GM23338 (cell line): Measurements from ENCODE around the gene DUSP1. TPM values are rescaled to one million over a fixed set of nuclear protein-coding genes. Genes with fewer than 3 reads are reported as not detected.

Experiments used
- ATAC-seq: fragments of 200-7000 bp; cut with Tn5 transposase; 3 replicates; pipeline ENCODE4 v1.9.1; 2020
- DNase-seq: peaks from one replicate; pipeline ENCODE4 v3.0.0-alpha.2; 2015; ENCODE audit warnings: low spot score
- H2AFZ ChIP-seq: fragments of 200-600 bp; sonication (generic); 2 replicates; pipeline ENCODE4 v1.8.0; 2016; ENCODE audit warnings: antibody characterized with exemption, mild to moderate bottlenecking, moderate library complexity
- H3F3A ChIP-seq: fragments of 200-600 bp; sonication (generic); replicated peaks from 2 replicates; pipeline ENCODE4 v1.8.0; 2017; ENCODE audit warnings: antibody characterized with exemption, mixed run types, low read depth
- H3K27ac ChIP-seq: fragments of 200-600 bp; sonication (generic); 2 replicates; pipeline ENCODE4 v1.6.1; 2016; ENCODE audit warnings: low read depth
- H3K27me3 ChIP-seq: fragments of 200-600 bp; sonication (generic); 2 replicates; pipeline ENCODE4 v1.8.0; 2016; ENCODE audit warnings: mild to moderate bottlenecking, mixed run types, moderate library complexity; ENCODE audit not compliant: insufficient read depth
- H3K36me3 ChIP-seq: fragments of 200-600 bp; sonication (generic); 2 replicates; pipeline ENCODE4 v1.8.0; 2016; ENCODE audit warnings: mild to moderate bottlenecking; ENCODE audit not compliant: insufficient read depth
- H3K4me1 ChIP-seq: fragments of 200-600 bp; sonication (generic); 2 replicates; pipeline ENCODE4 v1.8.0; 2016; ENCODE audit warnings: mild to moderate bottlenecking, moderate library complexity; ENCODE audit not compliant: insufficient read depth
- H3K4me2 ChIP-seq: fragments of 200-600 bp; sonication (generic); 2 replicates; pipeline ENCODE4 v1.7.1; 2017; ENCODE audit warnings: mixed run types
- H3K4me3 ChIP-seq: fragments of 200-600 bp; sonication (generic); 2 replicates; pipeline ENCODE4 v1.6.1; 2016; ENCODE audit warnings: mixed run types
- H3K79me2 ChIP-seq: fragments of 200-600 bp; sonication (generic); replicated peaks from 2 replicates; pipeline ENCODE4 v1.8.0; 2017; ENCODE audit warnings: mild to moderate bottlenecking; ENCODE audit not compliant: insufficient read depth
- H3K9me2 ChIP-seq: fragments of 200-600 bp; sonication (generic); 2 replicates; pipeline ENCODE4 v1.8.0; 2017; ENCODE audit not compliant: insufficient read depth
- H4K20me1 ChIP-seq: fragments of 200-600 bp; sonication (generic); replicated peaks from 2 replicates; pipeline ENCODE4 v1.8.0; 2017; ENCODE audit warnings: mild to moderate bottlenecking; ENCODE audit not compliant: insufficient read depth
- H3K27ac Mint-ChIP-seq: 2 replicates; pipeline ENCODE4 v1.8.0; 2020; ENCODE audit warnings: inconsistent platforms, mild to moderate bottlenecking, moderate library complexity, mixed read lengths
- H3K27me3 Mint-ChIP-seq: 3 replicates; pipeline ENCODE4 v1.8.0; 2022; ENCODE audit warnings: low read depth, mild to moderate bottlenecking, moderate library complexity, mixed read lengths, inconsistent platforms; ENCODE audit not compliant: insufficient read depth, poor library complexity
- H3K36me3 Mint-ChIP-seq: 3 replicates; pipeline ENCODE4 v1.8.0; 2021; ENCODE audit warnings: low read depth, mild to moderate bottlenecking, inconsistent platforms, moderate library complexity, mixed read lengths
- H3K4me1 Mint-ChIP-seq: 3 replicates; pipeline ENCODE4 v1.8.0; 2020; ENCODE audit warnings: mild to moderate bottlenecking, inconsistent platforms, mixed read lengths
- H3K4me3 Mint-ChIP-seq: 3 replicates; pipeline ENCODE4 v1.8.0; 2021; ENCODE audit warnings: moderate library complexity, mild to moderate bottlenecking, inconsistent platforms, mixed read lengths
- H3K9me3 Mint-ChIP-seq: 3 replicates; pipeline ENCODE4 v1.8.0; 2020; ENCODE audit warnings: moderate library complexity, mild to moderate bottlenecking, inconsistent platforms, mixed read lengths
- CREB1 ChIP-seq: fragments of 250-450 bp; sonication (Bioruptor Pico); IDR thresholded peaks from 2 replicates; pipeline ENCODE4 v1.5.0; 2020; ENCODE audit warnings: low read depth, mild to moderate bottlenecking, moderate library complexity
- ETS1 ChIP-seq: IDR thresholded peaks from 2 replicates; pipeline ENCODE4 v1.6.1; 2016; ENCODE audit warnings: antibody characterized with exemption
- EZH2 ChIP-seq: fragments of 200-600 bp; sonication (generic); IDR thresholded peaks from one replicate; pipeline ENCODE4 v1.8.0; 2017; ENCODE audit warnings: antibody characterized with exemption, mild to moderate bottlenecking, low read depth; ENCODE audit not compliant: unreplicated experiment
- EZH2phosphoT487 ChIP-seq: fragments of 200-600 bp; sonication (generic); IDR thresholded peaks from one replicate; pipeline ENCODE4 v1.8.1; 2018; ENCODE audit warnings: antibody characterized with exemption; ENCODE audit not compliant: unreplicated experiment
- JUNB ChIP-seq: IDR thresholded peaks from one replicate; pipeline ENCODE4 v1.6.1; 2016; ENCODE audit warnings: antibody characterized with exemption; ENCODE audit not compliant: unreplicated experiment
- NANOG ChIP-seq: IDR thresholded peaks from 2 replicates; pipeline ENCODE4 v1.6.1; 2016; ENCODE audit warnings: antibody characterized with exemption, borderline replicate concordance
- REST ChIP-seq: IDR thresholded peaks from one replicate; pipeline ENCODE4 v1.6.1; 2018; ENCODE audit warnings: antibody characterized with exemption; ENCODE audit not compliant: unreplicated experiment
- STAT1 ChIP-seq: IDR thresholded peaks from one replicate; pipeline ENCODE4 v1.6.1; 2016; ENCODE audit warnings: antibody characterized with exemption; ENCODE audit not compliant: unreplicated experiment
- ZNF114 ChIP-seq: fragments of 250-450 bp; sonication (Bioruptor Pico); IDR thresholded peaks from 2 replicates; pipeline ENCODE4 v1.5.0; 2020; ENCODE audit warnings: mild to moderate bottlenecking, moderate library complexity
- ZNF331 ChIP-seq: fragments of 250-450 bp; sonication (Bioruptor Pico); IDR thresholded peaks from 2 replicates; pipeline ENCODE4 v1.5.0; 2020; ENCODE audit warnings: low read depth, mild to moderate bottlenecking, moderate library complexity
- polyA plus RNA-seq: library from polyadenylated mRNA; unstranded; fragments of >200 nt; fragmentation: Nextera tagmentation; extraction: Ambion mirVana; gene quantifications from 2 replicates; pipeline ENCODE4 v1.2.1, GENCODE V29; 2016
- total RNA-seq: library from RNA; depleted of rRNA; stranded (reverse); fragments of >200 nt; shearing (Covaris generic); gene quantifications from 2 replicates; pipeline ENCODE4 v1.2.3, GENCODE V29; 2014
- TF ChIP-seq, protein P1 (sequence below), 2 experiments: fragments of 200-600 bp in 1 of 2; sonication (generic) in 1 of 2; conservative IDR thresholded peaks; 2 replicates each; pipeline versions ENCODE4 v1.5.1 to v1.6.1; 2016 to 2017; ENCODE audit warnings: antibody characterized with exemption in 2 of 2, low read depth in 2 of 2, mild to moderate bottlenecking in 2 of 2, moderate library complexity in 1 of 2
- TF ChIP-seq, protein P2 (sequence below): fragments of 250-450 bp; sonication (Bioruptor Pico); IDR thresholded peaks from 2 replicates; pipeline ENCODE4 v1.5.0; 2020; ENCODE audit warnings: mild to moderate bottlenecking, moderate library complexity

DUSP1 gene
- total and polyA plus RNA-seq, 2 experiments from 2014 or later: 9.7 to 17.2 TPM

GRCh38 chr5:172817664-172818063 lies 46.7 kb upstream of the DUSP1 start (continued):
- TF ChIP-seq, protein P1, sequence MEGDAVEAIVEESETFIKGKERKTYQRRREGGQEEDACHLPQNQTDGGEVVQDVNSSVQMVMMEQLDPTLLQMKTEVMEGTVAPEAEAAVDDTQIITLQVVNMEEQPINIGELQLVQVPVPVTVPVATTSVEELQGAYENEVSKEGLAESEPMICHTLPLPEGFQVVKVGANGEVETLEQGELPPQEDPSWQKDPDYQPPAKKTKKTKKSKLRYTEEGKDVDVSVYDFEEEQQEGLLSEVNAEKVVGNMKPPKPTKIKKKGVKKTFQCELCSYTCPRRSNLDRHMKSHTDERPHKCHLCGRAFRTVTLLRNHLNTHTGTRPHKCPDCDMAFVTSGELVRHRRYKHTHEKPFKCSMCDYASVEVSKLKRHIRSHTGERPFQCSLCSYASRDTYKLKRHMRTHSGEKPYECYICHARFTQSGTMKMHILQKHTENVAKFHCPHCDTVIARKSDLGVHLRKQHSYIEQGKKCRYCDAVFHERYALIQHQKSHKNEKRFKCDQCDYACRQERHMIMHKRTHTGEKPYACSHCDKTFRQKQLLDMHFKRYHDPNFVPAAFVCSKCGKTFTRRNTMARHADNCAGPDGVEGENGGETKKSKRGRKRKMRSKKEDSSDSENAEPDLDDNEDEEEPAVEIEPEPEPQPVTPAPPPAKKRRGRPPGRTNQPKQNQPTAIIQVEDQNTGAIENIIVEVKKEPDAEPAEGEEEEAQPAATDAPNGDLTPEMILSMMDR (conservative IDR thresholded peaks at IDR 0.05; ENCODE audit: low read depth in 2 of 2): no peak

DNA sequence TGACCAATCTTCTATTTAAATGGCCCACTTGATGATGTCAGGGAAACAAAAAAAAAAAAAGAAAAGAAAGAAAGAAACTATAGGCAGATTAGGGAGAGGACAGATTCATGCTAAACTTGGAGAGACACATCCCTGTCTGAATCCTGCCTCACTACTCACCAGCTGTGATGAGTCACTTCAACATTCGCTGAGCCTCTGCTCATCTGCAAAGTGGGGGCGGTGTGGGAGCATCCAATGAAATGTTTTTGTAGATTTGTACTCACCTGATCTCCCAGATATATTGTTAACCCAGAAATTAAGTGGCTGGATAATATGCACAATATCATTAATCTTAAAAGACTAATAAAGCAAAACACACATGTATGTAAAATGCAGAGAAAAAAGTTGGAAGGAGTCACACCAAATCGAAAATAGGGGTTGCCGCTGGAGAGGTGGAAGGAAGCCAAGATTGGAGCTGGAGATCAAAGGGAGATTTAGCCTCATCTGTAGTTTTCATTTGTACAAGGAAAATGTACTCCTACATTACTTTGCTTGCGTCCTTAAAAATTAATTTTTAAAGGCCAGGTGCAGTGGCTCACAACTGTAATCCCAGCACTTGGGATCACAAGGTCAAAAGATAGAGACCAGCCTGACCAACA lies 46.0 kb upstream of the DUSP1 start:
- Mint-ChIP-seq H3K4me1 (peaks cover 7% of the 10 kb centered on the region; the same call in 1 of the 3 replicates), H3K27ac (no peak overlapping the region), H3K4me3 (no peak overlapping the region), H3K9me3 (no peaks in the 10 kb centered on the region), H3K27me3 (no peaks in the 10 kb centered on the region), H3K36me3 (no peaks in the 10 kb centered on the region)
- Histone ChIP-seq H3K79me2 (no peaks in the 10 kb centered on the region), H3F3A (no peaks in the 10 kb centered on the region), H3K36me3 (no peaks in the 10 kb centered on the region), H3K4me3 (no peak overlapping the region), H3K27me3 (no peaks in the 10 kb centered on the region), H3K4me2 (no peak overlapping the region), H2AFZ (no peak overlapping the region), H3K4me1 (no peaks in the 10 kb centered on the region), H3K27ac (no peak overlapping the region), H3K9me2 (no peaks in the 10 kb centered on the region), H4K20me1 (no peaks in the 10 kb centered on the region)
- DNase-seq (no peak), ATAC-seq (no peak; the same call in 2 of the 3 replicates)
- TF ChIP-seq NANOG (no peak), STAT1 (no peak), JUNB (no peak), CREB1 (no peak), EZH2 (no peak), ZNF331 (CRISPR knock-in tag) (no peak), EZH2phosphoT487 (no peak), ETS1 (no peak), REST (no peak), ZNF114 (CRISPR knock-in tag) (no peak)
- TF ChIP-seq, protein P2, sequence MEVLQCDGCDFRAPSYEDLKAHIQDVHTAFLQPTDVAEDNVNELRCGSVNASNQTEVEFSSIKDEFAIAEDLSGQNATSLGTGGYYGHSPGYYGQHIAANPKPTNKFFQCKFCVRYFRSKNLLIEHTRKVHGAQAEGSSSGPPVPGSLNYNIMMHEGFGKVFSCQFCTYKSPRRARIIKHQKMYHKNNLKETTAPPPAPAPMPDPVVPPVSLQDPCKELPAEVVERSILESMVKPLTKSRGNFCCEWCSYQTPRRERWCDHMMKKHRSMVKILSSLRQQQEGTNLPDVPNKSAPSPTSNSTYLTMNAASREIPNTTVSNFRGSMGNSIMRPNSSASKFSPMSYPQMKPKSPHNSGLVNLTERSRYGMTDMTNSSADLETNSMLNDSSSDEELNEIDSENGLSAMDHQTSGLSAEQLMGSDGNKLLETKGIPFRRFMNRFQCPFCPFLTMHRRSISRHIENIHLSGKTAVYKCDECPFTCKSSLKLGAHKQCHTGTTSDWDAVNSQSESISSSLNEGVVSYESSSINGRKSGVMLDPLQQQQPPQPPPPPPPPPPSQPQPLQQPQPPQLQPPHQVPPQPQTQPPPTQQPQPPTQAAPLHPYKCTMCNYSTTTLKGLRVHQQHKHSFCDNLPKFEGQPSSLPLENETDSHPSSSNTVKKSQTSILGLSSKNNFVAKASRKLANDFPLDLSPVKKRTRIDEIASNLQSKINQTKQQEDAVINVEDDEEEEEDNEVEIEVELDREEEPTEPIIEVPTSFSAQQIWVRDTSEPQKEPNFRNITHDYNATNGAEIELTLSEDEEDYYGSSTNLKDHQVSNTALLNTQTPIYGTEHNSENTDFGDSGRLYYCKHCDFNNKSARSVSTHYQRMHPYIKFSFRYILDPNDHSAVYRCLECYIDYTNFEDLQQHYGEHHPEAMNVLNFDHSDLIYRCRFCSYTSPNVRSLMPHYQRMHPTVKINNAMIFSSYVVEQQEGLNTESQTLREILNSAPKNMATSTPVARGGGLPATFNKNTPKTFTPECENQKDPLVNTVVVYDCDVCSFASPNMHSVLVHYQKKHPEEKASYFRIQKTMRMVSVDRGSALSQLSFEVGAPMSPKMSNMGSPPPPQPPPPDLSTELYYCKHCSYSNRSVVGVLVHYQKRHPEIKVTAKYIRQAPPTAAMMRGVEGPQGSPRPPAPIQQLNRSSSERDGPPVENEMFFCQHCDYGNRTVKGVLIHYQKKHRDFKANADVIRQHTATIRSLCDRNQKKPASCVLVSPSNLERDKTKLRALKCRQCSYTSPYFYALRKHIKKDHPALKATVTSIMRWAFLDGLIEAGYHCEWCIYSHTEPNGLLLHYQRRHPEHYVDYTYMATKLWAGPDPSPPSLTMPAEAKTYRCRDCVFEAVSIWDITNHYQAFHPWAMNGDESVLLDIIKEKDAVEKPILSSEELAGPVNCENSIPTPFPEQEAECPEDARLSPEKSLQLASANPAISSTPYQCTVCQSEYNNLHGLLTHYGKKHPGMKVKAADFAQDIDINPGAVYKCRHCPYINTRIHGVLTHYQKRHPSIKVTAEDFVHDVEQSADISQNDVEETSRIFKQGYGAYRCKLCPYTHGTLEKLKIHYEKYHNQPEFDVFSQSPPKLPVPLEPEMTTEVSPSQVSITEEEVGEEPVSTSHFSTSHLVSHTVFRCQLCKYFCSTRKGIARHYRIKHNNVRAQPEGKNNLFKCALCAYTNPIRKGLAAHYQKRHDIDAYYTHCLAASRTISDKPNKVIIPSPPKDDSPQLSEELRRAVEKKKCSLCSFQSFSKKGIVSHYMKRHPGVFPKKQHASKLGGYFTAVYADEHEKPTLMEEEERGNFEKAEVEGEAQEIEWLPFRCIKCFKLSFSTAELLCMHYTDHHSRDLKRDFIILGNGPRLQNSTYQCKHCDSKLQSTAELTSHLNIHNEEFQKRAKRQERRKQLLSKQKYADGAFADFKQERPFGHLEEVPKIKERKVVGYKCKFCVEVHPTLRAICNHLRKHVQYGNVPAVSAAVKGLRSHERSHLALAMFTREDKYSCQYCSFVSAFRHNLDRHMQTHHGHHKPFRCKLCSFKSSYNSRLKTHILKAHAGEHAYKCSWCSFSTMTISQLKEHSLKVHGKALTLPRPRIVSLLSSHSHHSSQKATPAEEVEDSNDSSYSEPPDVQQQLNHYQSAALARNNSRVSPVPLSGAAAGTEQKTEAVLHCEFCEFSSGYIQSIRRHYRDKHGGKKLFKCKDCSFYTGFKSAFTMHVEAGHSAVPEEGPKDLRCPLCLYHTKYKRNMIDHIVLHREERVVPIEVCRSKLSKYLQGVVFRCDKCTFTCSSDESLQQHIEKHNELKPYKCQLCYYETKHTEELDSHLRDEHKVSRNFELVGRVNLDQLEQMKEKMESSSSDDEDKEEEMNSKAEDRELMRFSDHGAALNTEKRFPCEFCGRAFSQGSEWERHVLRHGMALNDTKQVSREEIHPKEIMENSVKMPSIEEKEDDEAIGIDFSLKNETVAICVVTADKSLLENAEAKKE (CRISPR knock-in tag): no peak
